ENCODE results near the gene CCDC187. TPM values are rescaled to one million over a fixed set of nuclear protein-coding genes. Genes with fewer than 3 reads are reported as not detected.

Gene CCDC187
- total RNA-seq, 2 experiments from 2014 or later, result 0.07 TPM; not detected in 1

DNA sequence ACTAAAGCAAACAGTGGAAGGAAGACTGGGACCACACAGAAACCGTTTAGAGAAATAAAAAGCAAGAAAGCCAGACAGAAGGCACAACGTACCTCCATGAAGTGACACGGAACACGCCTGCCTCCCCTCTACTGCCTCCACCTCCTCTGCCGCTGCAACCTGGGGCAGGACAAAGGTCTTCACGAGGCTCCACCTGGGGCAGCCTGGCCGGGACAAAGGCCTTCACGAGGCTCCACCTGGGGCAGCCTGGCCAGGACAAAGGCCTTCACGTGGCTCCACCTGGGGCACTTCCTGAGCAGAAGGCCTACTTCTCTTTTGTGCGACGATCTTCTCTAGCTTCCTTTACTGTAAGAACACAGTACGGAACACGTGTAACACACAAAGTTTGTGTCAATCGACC is 70.0 kb downstream of the CCDC187 start:
- H3K4me1 Mint-ChIP-seq (ENCODE audit: low read depth), result peaks cover 32% of the 10 kb centered on the region
- H3K36me3 Mint-ChIP-seq (ENCODE audit: low read depth), result peaks cover 18% of the 10 kb centered on the region
- POLR2A ChIA-PET, result interaction anchor here (0.8 kb wide), 1 partner anchor 116 kb away, joined by 3 read pairs; no protein-coding TSS in a partner anchor
- H3K9me3 Mint-ChIP-seq, result no peaks in the 10 kb centered on the region
- no peaks in the 10 kb centered on the region for H3K27me3 Mint-ChIP-seq
- H3K4me3 Mint-ChIP-seq, result no peak overlapping the region
- TF ChIP-seq, protein P1, sequence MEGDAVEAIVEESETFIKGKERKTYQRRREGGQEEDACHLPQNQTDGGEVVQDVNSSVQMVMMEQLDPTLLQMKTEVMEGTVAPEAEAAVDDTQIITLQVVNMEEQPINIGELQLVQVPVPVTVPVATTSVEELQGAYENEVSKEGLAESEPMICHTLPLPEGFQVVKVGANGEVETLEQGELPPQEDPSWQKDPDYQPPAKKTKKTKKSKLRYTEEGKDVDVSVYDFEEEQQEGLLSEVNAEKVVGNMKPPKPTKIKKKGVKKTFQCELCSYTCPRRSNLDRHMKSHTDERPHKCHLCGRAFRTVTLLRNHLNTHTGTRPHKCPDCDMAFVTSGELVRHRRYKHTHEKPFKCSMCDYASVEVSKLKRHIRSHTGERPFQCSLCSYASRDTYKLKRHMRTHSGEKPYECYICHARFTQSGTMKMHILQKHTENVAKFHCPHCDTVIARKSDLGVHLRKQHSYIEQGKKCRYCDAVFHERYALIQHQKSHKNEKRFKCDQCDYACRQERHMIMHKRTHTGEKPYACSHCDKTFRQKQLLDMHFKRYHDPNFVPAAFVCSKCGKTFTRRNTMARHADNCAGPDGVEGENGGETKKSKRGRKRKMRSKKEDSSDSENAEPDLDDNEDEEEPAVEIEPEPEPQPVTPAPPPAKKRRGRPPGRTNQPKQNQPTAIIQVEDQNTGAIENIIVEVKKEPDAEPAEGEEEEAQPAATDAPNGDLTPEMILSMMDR (IDR thresholded peaks at IDR 0.05), result no peak
- DNase-seq (no peak), ATAC-seq (no peak)
- CTCF ChIA-PET, result no interaction called here
- intact Hi-C loops (cut with micrococcal nuclease), result no loop called here
- H3K27ac Mint-ChIP-seq, result peak overlapping the region; percentile 76

DNA sequence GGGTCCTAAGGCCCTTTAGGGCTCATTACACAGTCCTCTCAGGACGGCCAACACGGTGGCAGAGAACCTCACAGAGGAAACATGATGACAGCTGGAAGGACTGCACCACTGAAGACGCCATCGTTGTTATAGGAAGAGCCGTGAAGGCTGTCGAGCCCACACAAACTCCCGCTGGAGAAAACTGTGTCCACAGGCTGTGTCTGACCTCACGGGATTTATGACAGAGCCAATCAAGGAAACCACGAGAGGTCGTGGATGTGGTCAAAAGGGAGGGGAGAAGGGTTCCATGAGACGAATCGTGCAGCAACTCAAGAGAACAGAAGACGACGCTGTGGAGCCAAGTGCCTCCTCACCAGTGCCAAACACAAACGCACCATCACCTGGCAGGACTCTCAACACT is 70.5 kb downstream of the CCDC187 start:
- POLR2A ChIA-PET, result interaction anchor here (0.9 to 1.3 kb wide), 2 partner anchors 12 to 18 kb away, joined by 3 to 4 read pairs; partner anchors contain the start of gene QSOX2
- peaks cover 20% of the 10 kb centered on the region for H3K36me3 Mint-ChIP-seq (ENCODE audit: low read depth)

GRCh38 chr9:136232969-136233368 is 70.9 kb downstream of the CCDC187 start:
- intact Hi-C loops (cut with micrococcal nuclease), result no loop called here
- Mint-ChIP-seq H3K27me3 (no peaks in the 10 kb centered on the region), H3K27ac (peak overlapping the region; percentile 76), H3K9me3 (no peaks in the 10 kb centered on the region), H3K36me3 (ENCODE audit: low read depth) (peaks cover 20% of the 10 kb centered on the region), H3K4me1 (ENCODE audit: low read depth) (peaks cover 39% of the 10 kb centered on the region), H3K4me3 (no peak overlapping the region)
- no peak for DNase-seq
- ATAC-seq, result no peak
- TF ChIP-seq, protein P1 (IDR thresholded peaks at IDR 0.05), result no peak
- POLR2A ChIA-PET, result interaction anchor here (0.9 to 1.3 kb wide), 2 partner anchors 12 to 17 kb away, joined by 3 to 4 read pairs; partner anchors contain the start of gene QSOX2
- CTCF ChIA-PET, result no interaction called here

More for the DNA sequence above, 70.5 kb downstream of the CCDC187 start:
- TF ChIP-seq, protein P1 (IDR thresholded peaks at IDR 0.05), result no peak
- Mint-ChIP-seq H3K9me3 (no peaks in the 10 kb centered on the region), H3K4me1 (ENCODE audit: low read depth) (peaks cover 36% of the 10 kb centered on the region), H3K4me3 (no peak overlapping the region), H3K27ac (peak overlapping the region; percentile 76), H3K27me3 (no peaks in the 10 kb centered on the region)
- ATAC-seq, result peak; percentile 28
- intact Hi-C loops (cut with micrococcal nuclease), result no loop called here
- peak; percentile 46 for DNase-seq
- CTCF ChIA-PET, result no interaction called here

GRCh38 chr9:136231478-136232297 is 72.2 kb downstream of the CCDC187 start:
- H3K27me3 Mint-ChIP-seq, result no peaks in the 10 kb centered on the region
- H3K36me3 Mint-ChIP-seq (ENCODE audit: low read depth), result peaks cover 20% of the 10 kb centered on the region
- H3K9me3 Mint-ChIP-seq, result no peaks in the 10 kb centered on the region
- TF ChIP-seq, protein P1 (IDR thresholded peaks at IDR 0.05), result no peak
- ATAC-seq, result peak; percentile 74
- H3K4me1 Mint-ChIP-seq (ENCODE audit: low read depth), result peaks cover 39% of the 10 kb centered on the region
- peak; percentile 39 for DNase-seq
- H3K4me3 Mint-ChIP-seq, result no peak overlapping the region
- CTCF ChIA-PET, result no interaction called here
- peak overlapping the region; percentile 76 for H3K27ac Mint-ChIP-seq
- intact Hi-C loops (cut with micrococcal nuclease), result no loop called here
- POLR2A ChIA-PET, result interaction anchor here (1.0 kb wide), 1 partner anchor 36 kb away, joined by 4 read pairs; no protein-coding TSS in a partner anchor

- ChIA-PET POLR2A (interaction anchor here (0.8 kb wide), 1 partner anchor 14 kb away, joined by 3 read pairs; no protein-coding TSS in a partner anchor), CTCF (no interaction called here)
- intact Hi-C loops (cut with micrococcal nuclease), result no loop called here
- DNase-seq (no peak), ATAC-seq (no peak)
- H3K27ac Mint-ChIP-seq, result no peak overlapping the region
- no peaks in the 10 kb centered on the region for H3K27me3 Mint-ChIP-seq
- TF ChIP-seq, protein P1 (IDR thresholded peaks at IDR 0.05), result no peak
- no peaks in the 10 kb centered on the region for H3K9me3 Mint-ChIP-seq
- peaks cover 23% of the 10 kb centered on the region for H3K36me3 Mint-ChIP-seq (ENCODE audit: low read depth)
- peaks cover 42% of the 10 kb centered on the region for H3K4me1 Mint-ChIP-seq (ENCODE audit: low read depth)
- no peak overlapping the region for H3K4me3 Mint-ChIP-seq
These were observed 73.1 kb downstream of the CCDC187 start for GRCh38 chr9:136230773-136231172.
